HepG2 (cell line): ENCODE results near the gene RBM23. TPM values are rescaled to one million over a fixed set of nuclear protein-coding genes. Genes with fewer than 3 reads are reported as not detected.

Experiments used
- ARID3A ChIP-seq: IDR thresholded peaks from 2 replicates; pipeline ENCODE4 v1.6.1; 2012; ENCODE audit warnings: low read depth, low read length, improper control_type of control experiment
- CSRNP1 ChIP-seq: sonication (generic); formaldehyde crosslinking; IDR thresholded peaks from 2 replicates; pipeline ENCODE4 v1.8.1; 2023; ENCODE audit warnings: mild to moderate bottlenecking, missing genetic modification reagents
- CTCF ChIP-seq: sonication (generic); formaldehyde crosslinking; IDR thresholded peaks from 2 replicates; pipeline ENCODE4 v1.5.0; 2020; ENCODE audit warnings: mild to moderate bottlenecking, missing genetic modification reagents, moderate library complexity
- EP300 ChIP-seq, 3 experiments: sonication (generic) in 1 of 3; formaldehyde crosslinking in 1 of 3; IDR thresholded peaks; 2 replicates each; pipeline versions ENCODE4 v1.5.1 to v1.6.1; 2011 to 2020; ENCODE audit warnings: low read depth in 2 of 3, low read length in 2 of 3, borderline replicate concordance in 1 of 3, improper control_type of control experiment in 1 of 3, mild to moderate bottlenecking in 1 of 3, missing genetic modification reagents in 1 of 3, moderate library complexity in 1 of 3
- HNF1B ChIP-seq: sonication (generic); formaldehyde crosslinking; IDR thresholded peaks from 2 replicates; pipeline ENCODE4 v1.5.1; 2020; ENCODE audit warnings: mild to moderate bottlenecking, moderate library complexity, missing genetic modification reagents
- HOXA9 ChIP-seq: sonication (generic); formaldehyde crosslinking; IDR thresholded peaks from 2 replicates; pipeline ENCODE4 v1.8.1; 2022; ENCODE audit warnings: missing genetic modification reagents, mild to moderate bottlenecking, moderate library complexity, borderline replicate concordance
- IRF1 ChIP-seq: sonication (generic); formaldehyde crosslinking; IDR thresholded peaks from 2 replicates; pipeline ENCODE4 v1.4.0; 2020; ENCODE audit warnings: low read depth, mild to moderate bottlenecking, missing genetic modification reagents
- ISL2 ChIP-seq: sonication (generic); formaldehyde crosslinking; IDR thresholded peaks from 2 replicates; pipeline ENCODE4 v1.5.0; 2020; ENCODE audit warnings: missing genetic modification reagents
- KAT7 ChIP-seq: IDR thresholded peaks from 2 replicates; pipeline ENCODE4 v1.6.1; 2018; ENCODE audit warnings: borderline replicate concordance, missing compliant biosample characterization
- KMT2B ChIP-seq: IDR thresholded peaks from 2 replicates; pipeline ENCODE4 v1.6.1; 2016; ENCODE audit warnings: missing genetic modification reagents, missing compliant biosample characterization
- NONO ChIP-seq, 2 experiments: fragments of 450-650 bp in 1 of 2; sonication (generic) in 1 of 2; formaldehyde crosslinking in 1 of 2; IDR thresholded peaks in 1 of 2; conservative IDR thresholded peaks in 1 of 2; 2 replicates each; pipeline versions ENCODE4 v1.6.1 to v1.8.0; 2017 to 2022; ENCODE audit warnings: mild to moderate bottlenecking in 1 of 2, missing genetic modification reagents in 1 of 2, moderate library complexity in 1 of 2
- RNF2 ChIP-seq: fragments of 450-650 bp; conservative IDR thresholded peaks from 2 replicates; pipeline ENCODE4 v1.6.1; 2016; ENCODE audit warnings: low read depth
- SALL2 ChIP-seq: sonication (generic); formaldehyde crosslinking; IDR thresholded peaks from 2 replicates; pipeline ENCODE4 v1.8.1; 2023; ENCODE audit warnings: mild to moderate bottlenecking, missing genetic modification reagents, inconsistent platforms
- TFDP2 ChIP-seq: sonication (generic); formaldehyde crosslinking; IDR thresholded peaks from 2 replicates; pipeline ENCODE4 v1.4.0; 2020; ENCODE audit warnings: missing genetic modification reagents
- ZFP1 ChIP-seq: IDR thresholded peaks from 2 replicates; pipeline ENCODE4 v1.6.1; 2016
- ZNF230 ChIP-seq: sonication (generic); formaldehyde crosslinking; IDR thresholded peaks from 2 replicates; pipeline ENCODE4 v1.4.0; 2020; ENCODE audit warnings: mild to moderate bottlenecking, missing genetic modification reagents
- ZNF251 ChIP-seq: sonication (generic); formaldehyde crosslinking; IDR thresholded peaks from 2 replicates; pipeline ENCODE4 v1.9.0; 2021; ENCODE audit warnings: mild to moderate bottlenecking, missing genetic modification reagents
- ZNF343 ChIP-seq: sonication (generic); formaldehyde crosslinking; IDR thresholded peaks from 2 replicates; pipeline ENCODE4 v1.4.0; 2020; ENCODE audit warnings: mild to moderate bottlenecking, missing genetic modification reagents
- ZNF775 ChIP-seq: sonication (generic); formaldehyde crosslinking; IDR thresholded peaks from 2 replicates; pipeline ENCODE4 v1.4.0; 2020; ENCODE audit warnings: missing genetic modification reagents, mild to moderate bottlenecking, moderate library complexity, borderline replicate concordance
- polyA plus RNA-seq, 8 experiments: library from polyadenylated mRNA; depleted of rRNA in 3 of 8; stranded (reverse) in 7 of 8; unstranded in 1 of 8; fragments of >200 nt; fragmentation: Illumina TruSeq in 4 of 8; extraction: Trizol in 4 of 8; gene quantifications; 2 replicates each; pipeline versions ENCODE4 v1.2.1 to v1.2.3, GENCODE V29; 2011 to 2016; ENCODE audit warnings: low read depth in 4 of 8, missing spikeins in 1 of 8, mixed read lengths in 1 of 8; ENCODE audit not compliant: insufficient read depth in 1 of 8
- total RNA-seq, 5 experiments: library from RNA; depleted of rRNA; stranded (reverse); fragments of >200 nt; fragmentation: Illumina TruSeq; extraction: Trizol; gene quantifications; 2 replicates each; pipeline ENCODE4 v1.2.3, GENCODE V29; 2016; ENCODE audit warnings: low read depth in 1 of 5

RBM23 gene
- total and polyA plus RNA-seq, 2 of the 13 experiments (the other 11 are each of a cell fraction or from before 2014, with no cell fraction given): 1.5 to 2.1 TPM

- no peak for TF ChIP-seq ZNF775 (CRISPR knock-in tag)
- TF ChIP-seq ZNF343 (CRISPR knock-in tag): peak; percentile 86; the same call in 1 of the 2 replicates
- no peak for TF ChIP-seq RNF2
- TF ChIP-seq KAT7: no peak; the same call in 1 of the 2 replicates
- TF ChIP-seq SALL2: no peak
- TF ChIP-seq ZFP1: no peak
- TF ChIP-seq ISL2 (CRISPR knock-in tag): no peak
- TF ChIP-seq TFDP2 (CRISPR knock-in tag): no peak
- peak; percentile 76; the same call in 1 of the 2 replicates for TF ChIP-seq ARID3A
- TF ChIP-seq IRF1 (CRISPR knock-in tag): no peak
- TF ChIP-seq CSRNP1 (CRISPR knock-in tag): no peak
- TF ChIP-seq ZNF251: no peak
- peak in 1 of 2 experiments; percentile 54; a peak in 2 of 4 replicates for TF ChIP-seq EP300 (IDR thresholded peaks at IDR 0.05; ENCODE audit: low read depth in 2 of 2, low read length in 2 of 2)
- no peak for TF ChIP-seq EP300 (CRISPR knock-in tag; IDR thresholded peaks at IDR 0.05; ENCODE audit: borderline replicate concordance)
- TF ChIP-seq HOXA9 (CRISPR knock-in tag): no peak
- 0 out of 2 replicates have a peak, but pooled peaks have one; percentile 4 for TF ChIP-seq KMT2B (CRISPR knock-in tag)
- no peak for TF ChIP-seq NONO (IDR thresholded peaks at IDR 0.05)
- 0 out of 2 replicates have a peak, but pooled peaks have one; percentile 17 for TF ChIP-seq NONO (CRISPR knock-in tag; conservative IDR thresholded peaks at IDR 0.05)
- TF ChIP-seq CTCF (CRISPR knock-in tag): peak; percentile 99
- peak; percentile 68 for TF ChIP-seq HNF1B (CRISPR knock-in tag)
- TF ChIP-seq ZNF230 (CRISPR knock-in tag): no peak; the same call in 1 of the 2 replicates
These were observed 46.7 kb downstream of the RBM23 start (continued) for GRCh38 chr14:22872033-22872832.
